ENCODE measurements around the gene TBL1Y.

GRCh38 chrY:6921061-6921460 is 10.6 kb downstream of the TBL1Y start:
- no peak for TF ChIP-seq CTCF (IDR thresholded peaks at IDR 0.05)
- no peak for TF ChIP-seq POLR2A (IDR thresholded peaks at IDR 0.05)
